Loucy (cell line): ENCODE data around the gene UBE2G1.

Source experiments
- EZH2phosphoT487 ChIP-seq: fragments of 200-600 bp; IDR thresholded peaks from 2 replicates; pipeline ENCODE4 v1.6.1; 2018; ENCODE audit warnings: antibody characterized with exemption, mild to moderate bottlenecking, moderate library complexity, borderline replicate concordance
- TF ChIP-seq, protein P1 (sequence below): fragments of 200-600 bp; sonication (generic); conservative IDR thresholded peaks from 2 replicates; pipeline ENCODE4 v1.5.1; 2014; ENCODE audit warnings: mild to moderate bottlenecking, antibody characterized with exemption, low read length

DNA sequence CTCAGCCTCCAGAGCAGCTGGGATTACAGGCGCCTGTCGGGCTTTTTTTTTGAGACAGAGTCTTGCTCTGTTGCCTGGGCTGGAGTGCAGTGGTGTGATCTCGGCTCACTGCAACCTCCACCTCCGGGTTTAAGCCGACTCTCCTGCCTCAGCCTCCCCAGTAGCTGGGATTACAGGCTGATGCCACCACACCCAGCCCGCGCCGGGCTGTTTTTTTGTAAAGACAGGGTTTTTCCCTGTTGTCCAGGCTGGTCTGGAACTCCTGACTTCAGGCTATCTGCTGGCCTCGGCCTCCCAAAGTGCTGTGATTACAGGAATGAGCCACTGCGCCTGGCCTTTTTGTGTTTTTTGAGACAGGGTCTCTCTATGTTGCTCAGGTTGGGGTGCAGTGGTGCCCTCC lies 39.9 kb upstream of the UBE2G1 start:
- TF ChIP-seq, protein P1, sequence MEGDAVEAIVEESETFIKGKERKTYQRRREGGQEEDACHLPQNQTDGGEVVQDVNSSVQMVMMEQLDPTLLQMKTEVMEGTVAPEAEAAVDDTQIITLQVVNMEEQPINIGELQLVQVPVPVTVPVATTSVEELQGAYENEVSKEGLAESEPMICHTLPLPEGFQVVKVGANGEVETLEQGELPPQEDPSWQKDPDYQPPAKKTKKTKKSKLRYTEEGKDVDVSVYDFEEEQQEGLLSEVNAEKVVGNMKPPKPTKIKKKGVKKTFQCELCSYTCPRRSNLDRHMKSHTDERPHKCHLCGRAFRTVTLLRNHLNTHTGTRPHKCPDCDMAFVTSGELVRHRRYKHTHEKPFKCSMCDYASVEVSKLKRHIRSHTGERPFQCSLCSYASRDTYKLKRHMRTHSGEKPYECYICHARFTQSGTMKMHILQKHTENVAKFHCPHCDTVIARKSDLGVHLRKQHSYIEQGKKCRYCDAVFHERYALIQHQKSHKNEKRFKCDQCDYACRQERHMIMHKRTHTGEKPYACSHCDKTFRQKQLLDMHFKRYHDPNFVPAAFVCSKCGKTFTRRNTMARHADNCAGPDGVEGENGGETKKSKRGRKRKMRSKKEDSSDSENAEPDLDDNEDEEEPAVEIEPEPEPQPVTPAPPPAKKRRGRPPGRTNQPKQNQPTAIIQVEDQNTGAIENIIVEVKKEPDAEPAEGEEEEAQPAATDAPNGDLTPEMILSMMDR: 0 out of 2 replicates have a peak, but pooled peaks have one; percentile 17
- no peak for TF ChIP-seq EZH2phosphoT487
